H9 (cell line): ENCODE measurements around the gene MYDGF. TPM values are rescaled to one million over a fixed set of nuclear protein-coding genes. Genes with fewer than 3 reads are reported as not detected.

ENCODE experiments used
- DNase-seq: peaks from one replicate; pipeline ENCODE4 v3.0.0-alpha.2; 2017
- H2AFZ ChIP-seq: one replicate; pipeline ENCODE4 v1.6.1; 2013; ENCODE audit warnings: mild to moderate bottlenecking, low read length, control low read depth, moderate library complexity
- H2AK5ac ChIP-seq: 2 replicates; pipeline ENCODE4 v1.6.1; 2013; ENCODE audit warnings: low read length, control low read depth, mixed read lengths; ENCODE audit not compliant: insufficient read length
- H2BK120ac ChIP-seq: one replicate; pipeline ENCODE4 v1.6.1; 2013; ENCODE audit warnings: low read depth, mild to moderate bottlenecking, low read length, control low read depth, inconsistent platforms; ENCODE audit not compliant: poor library complexity, severe bottlenecking
- H2BK12ac ChIP-seq: 2 replicates; pipeline ENCODE4 v1.6.1; 2013; ENCODE audit warnings: low read length, control low read depth, mixed read lengths, low read depth; ENCODE audit not compliant: insufficient read length
- H2BK15ac ChIP-seq: 2 replicates; pipeline ENCODE4 v1.6.1; 2013; ENCODE audit warnings: low read depth, low read length, control low read depth
- H2BK20ac ChIP-seq: one replicate; pipeline ENCODE4 v1.6.1; 2013; ENCODE audit warnings: low read depth, mild to moderate bottlenecking, low read length, control low read depth, inconsistent platforms; ENCODE audit not compliant: poor library complexity, severe bottlenecking
- H2BK5ac ChIP-seq: 2 replicates; pipeline ENCODE4 v1.6.1; 2013; ENCODE audit warnings: low read length, control low read depth, mixed read lengths; ENCODE audit not compliant: insufficient read length
- H3K14ac ChIP-seq: 2 replicates; pipeline ENCODE4 v1.6.1; 2013; ENCODE audit warnings: low read length, control low read depth; ENCODE audit not compliant: insufficient read depth
- H3K18ac ChIP-seq: 2 replicates; pipeline ENCODE4 v1.6.1; 2013; ENCODE audit warnings: low read depth, mild to moderate bottlenecking, mixed read lengths, low read length, control low read depth; ENCODE audit not compliant: insufficient read length
- H3K23ac ChIP-seq: 2 replicates; pipeline ENCODE4 v1.6.1; 2013; ENCODE audit warnings: low read length, control low read depth, mixed read lengths, low read depth; ENCODE audit not compliant: insufficient read length
- H3K23me2 ChIP-seq: 2 replicates; pipeline ENCODE4 v1.6.1; 2013; ENCODE audit warnings: low read depth, mild to moderate bottlenecking, mixed read lengths, low read length, control low read depth; ENCODE audit not compliant: insufficient read length, poor library complexity, severe bottlenecking
- H3K27ac ChIP-seq: 2 replicates; pipeline ENCODE4 v1.5.1; 2013; ENCODE audit warnings: low read length, control low read depth, mixed read lengths, low read depth; ENCODE audit not compliant: insufficient read length
- H3K27me3 ChIP-seq: 2 replicates; pipeline ENCODE4 v1.6.1; 2013; ENCODE audit warnings: low read length, control low read depth, inconsistent platforms; ENCODE audit not compliant: insufficient read depth
- H3K4ac ChIP-seq: 2 replicates; pipeline ENCODE4 v1.6.1; 2013; ENCODE audit warnings: low read depth, mild to moderate bottlenecking, control low read depth, inconsistent platforms, low read length, moderate library complexity
- H3K4me1 ChIP-seq: 2 replicates; pipeline ENCODE4 v1.6.1; 2013; ENCODE audit warnings: low read length, control low read depth, inconsistent platforms; ENCODE audit not compliant: insufficient read depth
- H3K4me2 ChIP-seq: 2 replicates; pipeline ENCODE4 v1.6.1; 2013; ENCODE audit warnings: low read length, control low read depth, mixed read lengths; ENCODE audit not compliant: insufficient read length, insufficient read depth
- H3K56ac ChIP-seq: 2 replicates; pipeline ENCODE4 v1.6.1; 2013; ENCODE audit warnings: low read depth, mild to moderate bottlenecking, mixed read lengths, low read length, control low read depth; ENCODE audit not compliant: insufficient read length
- H3K79me1 ChIP-seq: 2 replicates; pipeline ENCODE4 v1.6.1; 2013; ENCODE audit warnings: low read depth, mild to moderate bottlenecking, moderate library complexity, low read length, control low read depth, inconsistent platforms; ENCODE audit not compliant: insufficient read depth, poor library complexity, severe bottlenecking
- H3K79me2 ChIP-seq: 2 replicates; pipeline ENCODE4 v1.6.1; 2013; ENCODE audit warnings: low read length, control low read depth, inconsistent platforms; ENCODE audit not compliant: insufficient read depth
- H3K9ac ChIP-seq: 2 replicates; pipeline ENCODE4 v1.6.1; 2013; ENCODE audit warnings: low read length, control low read depth, mixed read lengths; ENCODE audit not compliant: insufficient read length; ENCODE audit errors: extremely low read depth
- H3K9me3 ChIP-seq: one replicate; pipeline ENCODE4 v1.6.1; 2013; ENCODE audit warnings: low read depth, low read length, inconsistent platforms; ENCODE audit not compliant: control insufficient read depth
- H3T11ph ChIP-seq: one replicate; pipeline ENCODE4 v1.6.1; 2013; ENCODE audit warnings: mild to moderate bottlenecking, low read length, control low read depth, inconsistent platforms
- H4K20me1 ChIP-seq: one replicate; pipeline ENCODE4 v1.6.1; 2013; ENCODE audit not compliant: control insufficient read depth, insufficient read length, insufficient read depth
- H4K5ac ChIP-seq: 2 replicates; pipeline ENCODE4 v1.6.1; 2013; ENCODE audit warnings: low read depth, mild to moderate bottlenecking, mixed read lengths, low read length, control low read depth; ENCODE audit not compliant: insufficient read length
- H4K8ac ChIP-seq: replicated peaks from 2 replicates; pipeline ENCODE4 v1.6.1; 2013; ENCODE audit warnings: low read length, control low read depth, mixed read lengths, low read depth; ENCODE audit not compliant: insufficient read length
- H4K91ac ChIP-seq: 2 replicates; pipeline ENCODE4 v1.6.1; 2013; ENCODE audit warnings: low read depth, mild to moderate bottlenecking, moderate library complexity, mixed read lengths, low read length, control low read depth; ENCODE audit not compliant: insufficient read length
- H3K27ac Mint-ChIP-seq, 3 experiments: 2 replicates in 2 of 3; 3 replicates in 1 of 3; pipeline ENCODE4 v1.8.0; 2020 to 2021; ENCODE audit warnings: mixed read lengths in 3 of 3, mild to moderate bottlenecking in 1 of 3, moderate library complexity in 1 of 3
- H3K27me3 Mint-ChIP-seq: 2 replicates; pipeline ENCODE4 v1.8.0; 2021; ENCODE audit warnings: low read depth, mild to moderate bottlenecking, moderate library complexity, mixed read lengths
- H3K36me3 Mint-ChIP-seq, 3 experiments: 2 replicates in 2 of 3; 3 replicates in 1 of 3; pipeline ENCODE4 v1.8.0; 2020 to 2021; ENCODE audit warnings: low read depth in 3 of 3, mixed read lengths in 3 of 3; ENCODE audit not compliant: insufficient read depth in 1 of 3
- H3K4me1 Mint-ChIP-seq, 2 experiments: 2 replicates each; pipeline ENCODE4 v1.8.0; 2020; ENCODE audit warnings: mixed read lengths in 2 of 2
- H3K4me3 Mint-ChIP-seq, 2 experiments: 2 replicates in 1 of 2; 3 replicates in 1 of 2; pipeline ENCODE4 v1.8.0; 2020 to 2021; ENCODE audit warnings: mild to moderate bottlenecking in 2 of 2, mixed read lengths in 2 of 2, moderate library complexity in 1 of 2
- H3K9me3 Mint-ChIP-seq, 2 experiments: 2 replicates in 1 of 2; 3 replicates in 1 of 2; pipeline ENCODE4 v1.8.0; 2020; ENCODE audit warnings: mild to moderate bottlenecking in 2 of 2, mixed read lengths in 2 of 2, moderate library complexity in 1 of 2
- CTCF ChIP-seq: fragments of 200-600 bp; sonication (generic); conservative IDR thresholded peaks from 3 replicates; pipeline ENCODE4 v1.8.0; 2021; ENCODE audit warnings: antibody characterized with exemption, mild to moderate bottlenecking
- WGBS: extraction: QIAGEN DNeasy Blood & Tissue Kit; methylation state at CpG from one replicate; pipeline ENCODE4 v1.1.7; 2013; ENCODE audit warnings: missing lambda C conversion rate, low lambda C conversion rate, mixed read lengths; ENCODE audit not compliant: insufficient read length; ENCODE audit errors: extremely low coverage; 5-methylcytosine and 5-hydroxymethylcytosine counted together
- total RNA-seq: library from RNA; stranded (reverse); gene quantifications from 2 replicates; pipeline ENCODE4 v1.2.1, GENCODE V29; 2021

The MYDGF gene
- total RNA-seq, 1 experiment from 2014 or later = 43.4 TPM

- no peaks in the 10 kb centered on the region for H3K79me2 ChIP-seq
- H3K23ac ChIP-seq = no peak overlapping the region
- H3K18ac ChIP-seq = no peak overlapping the region
- Mint-ChIP-seq H3K27me3 (no peaks in the 10 kb centered on the region), H3K27ac (no peak overlapping the region), H3K4me3 (no peak overlapping the region), H3K4me1 (peaks cover 0 to 2% of the 10 kb centered on the region in 2 experiments; a peak in 2 of 4 replicates), H3K9me3 (no peaks in the 10 kb centered on the region), H3K36me3 (peaks cover 15 to 52% (median 18%) of the 10 kb centered on the region in 3 experiments)
- no peak overlapping the region for H2BK12ac ChIP-seq
- H3K56ac ChIP-seq = no peak overlapping the region
- no peaks in the 10 kb centered on the region for H3K27me3 ChIP-seq
- no peak overlapping the region for H2BK120ac ChIP-seq
- H2AK5ac ChIP-seq = no peak overlapping the region
- no peak overlapping the region for H2BK5ac ChIP-seq
- no peak overlapping the region for H4K8ac ChIP-seq
- H4K5ac ChIP-seq = no peak overlapping the region
- DNase-seq = no peak
- H3K9me3 ChIP-seq = no peaks in the 10 kb centered on the region
- H3K14ac ChIP-seq = no peak overlapping the region
- no peaks in the 10 kb centered on the region for H3K4me1 ChIP-seq
- H3K4ac ChIP-seq = no peak overlapping the region
- H3K79me1 ChIP-seq = no peaks in the 10 kb centered on the region
- H4K20me1 ChIP-seq = no peaks in the 10 kb centered on the region
- no peak overlapping the region for H3T11ph ChIP-seq
- no peak overlapping the region for H2BK15ac ChIP-seq
- TF ChIP-seq CTCF = no peak
- H2AFZ ChIP-seq = no peak overlapping the region
- no peak overlapping the region for H2BK20ac ChIP-seq
- H4K91ac ChIP-seq = no peak overlapping the region
- H3K23me2 ChIP-seq = no peaks in the 10 kb centered on the region
- no peak overlapping the region for H3K4me2 ChIP-seq
- no CpG with 5 or more reads among the region's 28 CpGs for WGBS
- H3K9ac ChIP-seq = no peak overlapping the region
- H3K27ac ChIP-seq = no peak overlapping the region
Measured at GRCh38 chr19:4684312-4685095, 14.4 kb upstream of the MYDGF start.
